Measurements from ENCODE around the gene FSCN2.

FSCN2 gene

GRCh38 chr17:81539571-81539900 is 11.4 kb downstream of the FSCN2 start:
- H3K4me1 ChIP-seq (ENCODE audit: insufficient read depth, low read length), result peaks cover 4% of the 10 kb centered on the region
- H3K36me3 ChIP-seq (ENCODE audit: insufficient read depth, low read length), result peaks cover 33% of the 10 kb centered on the region
- H3K4me3 ChIP-seq (ENCODE audit: low read length), result no peak overlapping the region
- H3K27me3 ChIP-seq (ENCODE audit: insufficient read depth, low read length), result no peaks in the 10 kb centered on the region
- no peaks in the 10 kb centered on the region for H3K9me3 ChIP-seq (ENCODE audit: low read length)
- no peak overlapping the region for H2AFZ ChIP-seq (ENCODE audit: low read depth, low read length)

GRCh38 chr17:81539961-81540675 is 11.9 kb downstream of the FSCN2 start:
- Histone ChIP-seq H2AFZ (ENCODE audit: low read depth, low read length) (no peak overlapping the region), H3K36me3 (ENCODE audit: insufficient read depth, low read length) (peaks cover 36% of the 10 kb centered on the region), H3K9me3 (ENCODE audit: low read length) (no peaks in the 10 kb centered on the region), H3K4me3 (ENCODE audit: low read length) (no peak overlapping the region), H3K4me1 (ENCODE audit: insufficient read depth, low read length) (peaks cover 4% of the 10 kb centered on the region), H3K27me3 (ENCODE audit: insufficient read depth, low read length) (no peaks in the 10 kb centered on the region)

GRCh38 chr17:81540676-81541027 is 12.5 kb downstream of the FSCN2 start:
- peaks cover 4% of the 10 kb centered on the region for H3K4me1 ChIP-seq (ENCODE audit: insufficient read depth, low read length)
- H2AFZ ChIP-seq (ENCODE audit: low read depth, low read length), result no peak overlapping the region
- H3K27me3 ChIP-seq (ENCODE audit: insufficient read depth, low read length), result no peaks in the 10 kb centered on the region
- peaks cover 41% of the 10 kb centered on the region for H3K36me3 ChIP-seq (ENCODE audit: insufficient read depth, low read length)
- no peak overlapping the region for H3K4me3 ChIP-seq (ENCODE audit: low read length)
- no peaks in the 10 kb centered on the region for H3K9me3 ChIP-seq (ENCODE audit: low read length)

GRCh38 chr17:81541123-81541522 is 12.9 kb downstream of the FSCN2 start:
- Histone ChIP-seq H3K4me1 (ENCODE audit: insufficient read depth, low read length) (peaks cover 4% of the 10 kb centered on the region), H3K9me3 (ENCODE audit: low read length) (no peaks in the 10 kb centered on the region), H3K36me3 (ENCODE audit: insufficient read depth, low read length) (peaks cover 45% of the 10 kb centered on the region), H3K4me3 (ENCODE audit: low read length) (no peak overlapping the region), H3K27me3 (ENCODE audit: insufficient read depth, low read length) (no peaks in the 10 kb centered on the region), H2AFZ (ENCODE audit: low read depth, low read length) (no peak overlapping the region)

GRCh38 chr17:81542431-81543338 is 14.5 kb downstream of the FSCN2 start:
- Histone ChIP-seq H3K36me3 (ENCODE audit: insufficient read depth, low read length) (peaks cover 57% of the 10 kb centered on the region), H3K4me3 (ENCODE audit: low read length) (no peak overlapping the region), H3K4me1 (ENCODE audit: insufficient read depth, low read length) (peaks cover 4% of the 10 kb centered on the region), H3K27me3 (ENCODE audit: insufficient read depth, low read length) (no peaks in the 10 kb centered on the region), H2AFZ (ENCODE audit: low read depth, low read length) (no peak overlapping the region), H3K9me3 (ENCODE audit: low read length) (no peaks in the 10 kb centered on the region)

- H3K4me3 ChIP-seq (ENCODE audit: low read length), result no peak overlapping the region
- H3K4me1 ChIP-seq (ENCODE audit: insufficient read depth, low read length), result no peaks in the 10 kb centered on the region
- H3K27me3 ChIP-seq (ENCODE audit: insufficient read depth, low read length), result no peaks in the 10 kb centered on the region
- H3K36me3 ChIP-seq (ENCODE audit: insufficient read depth, low read length), result peaks cover 61% of the 10 kb centered on the region
- no peaks in the 10 kb centered on the region for H3K9me3 ChIP-seq (ENCODE audit: low read length)
- H2AFZ ChIP-seq (ENCODE audit: low read depth, low read length), result no peak overlapping the region
Measured at GRCh38 chr17:81543339-81543675, 15.1 kb downstream of the FSCN2 start.

GRCh38 chr17:81543756-81544155 is 15.6 kb downstream of the FSCN2 start:
- peaks cover 61% of the 10 kb centered on the region for H3K36me3 ChIP-seq (ENCODE audit: insufficient read depth, low read length)
- no peaks in the 10 kb centered on the region for H3K27me3 ChIP-seq (ENCODE audit: insufficient read depth, low read length)
- no peaks in the 10 kb centered on the region for H3K9me3 ChIP-seq (ENCODE audit: low read length)
- no peaks in the 10 kb centered on the region for H3K4me1 ChIP-seq (ENCODE audit: insufficient read depth, low read length)
- H2AFZ ChIP-seq (ENCODE audit: low read depth, low read length), result no peak overlapping the region
- H3K4me3 ChIP-seq (ENCODE audit: low read length), result no peak overlapping the region

- Histone ChIP-seq H3K36me3 (ENCODE audit: insufficient read depth, low read length) (peaks cover 67% of the 10 kb centered on the region), H3K4me3 (ENCODE audit: low read length) (no peak overlapping the region), H3K4me1 (ENCODE audit: insufficient read depth, low read length) (no peaks in the 10 kb centered on the region), H3K27me3 (ENCODE audit: insufficient read depth, low read length) (no peaks in the 10 kb centered on the region), H3K9me3 (ENCODE audit: low read length) (no peaks in the 10 kb centered on the region), H2AFZ (ENCODE audit: low read depth, low read length) (no peak overlapping the region)
Measured at GRCh38 chr17:81544281-81544974, 16.3 kb downstream of the FSCN2 start.

- no peak overlapping the region for H2AFZ ChIP-seq (ENCODE audit: low read depth, low read length)
- H3K9me3 ChIP-seq (ENCODE audit: low read length), result no peaks in the 10 kb centered on the region
- peaks cover 69% of the 10 kb centered on the region for H3K36me3 ChIP-seq (ENCODE audit: insufficient read depth, low read length)
- H3K4me3 ChIP-seq (ENCODE audit: low read length), result no peak overlapping the region
- no peaks in the 10 kb centered on the region for H3K27me3 ChIP-seq (ENCODE audit: insufficient read depth, low read length)
- no peaks in the 10 kb centered on the region for H3K4me1 ChIP-seq (ENCODE audit: insufficient read depth, low read length)
Measured at GRCh38 chr17:81545160-81545949, 17.2 kb downstream of the FSCN2 start.

- peaks cover 11% of the 10 kb centered on the region for H3K4me1 ChIP-seq (ENCODE audit: insufficient read depth, low read length)
- no peak overlapping the region for H2AFZ ChIP-seq (ENCODE audit: low read depth, low read length)
- no peak overlapping the region for H3K4me3 ChIP-seq (ENCODE audit: low read length)
- no peaks in the 10 kb centered on the region for H3K27me3 ChIP-seq (ENCODE audit: insufficient read depth, low read length)
- H3K9me3 ChIP-seq (ENCODE audit: low read length), result no peaks in the 10 kb centered on the region
- H3K36me3 ChIP-seq (ENCODE audit: insufficient read depth, low read length), result peaks cover 63% of the 10 kb centered on the region
Measured at GRCh38 chr17:81546906-81547613, 18.9 kb downstream of the FSCN2 start.

GRCh38 chr17:81547614-81547982 is 19.4 kb downstream of the FSCN2 start:
- Histone ChIP-seq H3K4me3 (ENCODE audit: low read length) (no peak overlapping the region), H2AFZ (ENCODE audit: low read depth, low read length) (no peak overlapping the region), H3K27me3 (ENCODE audit: insufficient read depth, low read length) (no peaks in the 10 kb centered on the region), H3K36me3 (ENCODE audit: insufficient read depth, low read length) (peaks cover 60% of the 10 kb centered on the region), H3K4me1 (ENCODE audit: insufficient read depth, low read length) (peaks cover 11% of the 10 kb centered on the region), H3K9me3 (ENCODE audit: low read length) (no peaks in the 10 kb centered on the region)

GRCh38 chr17:81549031-81549557 is 20.9 kb downstream of the FSCN2 start:
- no peaks in the 10 kb centered on the region for H3K27me3 ChIP-seq (ENCODE audit: insufficient read depth, low read length)
- H3K4me1 ChIP-seq (ENCODE audit: insufficient read depth, low read length), result peaks cover 21% of the 10 kb centered on the region
- peaks cover 47% of the 10 kb centered on the region for H3K36me3 ChIP-seq (ENCODE audit: insufficient read depth, low read length)
- H3K9me3 ChIP-seq (ENCODE audit: low read length), result no peaks in the 10 kb centered on the region
- H2AFZ ChIP-seq (ENCODE audit: low read depth, low read length), result no peak overlapping the region
- no peak overlapping the region for H3K4me3 ChIP-seq (ENCODE audit: low read length)

Data from neuron (in vitro differentiated cells).